GM20000 (cell line): Measurements from ENCODE around the gene ANKAR.

Source experiments
- DNase-seq: peaks from one replicate; pipeline ENCODE4 v3.0.0; 2012; ENCODE audit warnings: low spot score
- CTCF ChIP-seq: IDR thresholded peaks from 2 replicates; pipeline ENCODE4 v1.5.1; 2012; ENCODE audit warnings: mild to moderate bottlenecking, control low read depth; ENCODE audit errors: extremely low read depth, missing control alignments

Gene ANKAR, protein sequence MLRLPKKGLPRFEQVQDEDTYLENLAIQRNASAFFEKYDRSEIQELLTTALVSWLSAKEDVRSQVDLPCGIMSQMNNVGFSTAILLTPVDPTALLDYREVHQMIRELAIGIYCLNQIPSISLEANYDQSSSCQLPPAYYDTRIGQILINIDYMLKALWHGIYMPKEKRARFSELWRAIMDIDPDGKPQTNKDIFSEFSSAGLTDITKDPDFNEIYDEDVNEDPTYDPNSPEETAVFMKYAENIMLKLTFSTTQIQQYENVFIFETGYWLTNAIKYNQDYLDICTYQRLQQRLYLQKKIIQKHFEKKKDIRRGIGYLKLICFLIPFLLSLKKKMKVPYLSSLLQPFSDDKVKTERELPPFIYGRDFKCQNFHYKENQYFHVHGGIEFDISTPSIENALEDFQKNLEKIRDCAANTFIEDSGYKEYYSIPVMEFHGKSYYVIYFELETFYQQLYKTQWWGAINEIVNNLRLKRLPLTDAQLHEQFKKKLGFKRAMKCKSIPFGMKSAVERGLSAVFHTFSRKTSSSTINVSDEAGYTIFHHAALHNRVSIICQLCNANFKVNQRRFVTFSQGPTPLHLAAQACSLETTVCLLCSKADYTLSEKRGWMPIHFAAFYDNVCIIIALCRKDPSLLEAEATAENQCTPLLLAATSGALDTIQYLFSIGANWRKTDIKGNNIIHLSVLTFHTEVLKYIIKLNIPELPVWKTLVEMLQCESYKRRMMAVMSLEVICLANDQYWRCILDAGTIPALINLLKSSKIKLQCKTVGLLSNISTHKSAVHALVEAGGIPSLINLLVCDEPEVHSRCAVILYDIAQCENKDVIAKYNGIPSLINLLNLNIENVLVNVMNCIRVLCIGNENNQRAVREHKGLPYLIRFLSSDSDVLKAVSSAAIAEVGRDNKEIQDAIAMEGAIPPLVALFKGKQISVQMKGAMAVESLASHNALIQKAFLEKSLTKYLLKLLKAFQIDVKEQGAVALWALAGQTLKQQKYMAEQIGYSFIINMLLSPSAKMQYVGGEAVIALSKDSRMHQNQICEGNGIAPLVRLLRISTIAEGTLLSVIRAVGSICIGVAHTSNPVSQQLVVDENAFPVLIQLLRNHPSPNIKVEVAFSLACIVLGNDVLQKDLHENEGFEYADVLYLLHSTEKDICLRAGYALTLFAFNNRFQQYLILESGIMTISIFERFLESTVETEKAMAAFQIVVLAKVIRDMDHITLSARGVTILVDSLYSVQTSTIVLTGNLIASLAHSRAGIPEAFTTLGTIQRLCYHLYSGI (N-terminal part only)

GRCh38 chr2:189674374-189675112 is at the start of gene ANKAR:
ANKAR (plus strand) TSS chr2:189674670; CDS start chr2:189676491, 1,821 bp downstream.
- DNase-seq = peak; percentile 91
- TF ChIP-seq CTCF = peak; percentile 91

- TF ChIP-seq CTCF = no peak
- no peak for DNase-seq
Measured at GRCh38 chr2:189625636-189626035, 48.8 kb upstream of the ANKAR start.

DNA sequence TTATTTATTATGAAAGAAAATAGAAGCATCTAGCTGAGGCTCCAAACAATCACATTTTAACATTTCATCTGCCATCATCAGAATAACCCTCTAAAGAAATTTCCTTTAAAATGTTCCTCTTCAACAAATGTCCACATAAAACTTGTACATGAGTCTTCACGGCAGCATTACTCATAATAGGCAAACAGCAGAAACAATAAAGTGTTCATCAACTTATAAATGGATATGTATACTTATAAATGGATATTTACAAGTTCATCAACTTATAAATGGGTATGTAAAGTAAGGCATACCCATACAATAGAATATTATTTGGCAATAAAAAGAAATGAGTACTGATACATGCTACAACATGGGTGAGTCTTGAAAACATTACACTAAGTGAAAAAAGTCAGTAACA is 46.7 kb upstream of the ANKAR start:
- no peak for DNase-seq

DNA sequence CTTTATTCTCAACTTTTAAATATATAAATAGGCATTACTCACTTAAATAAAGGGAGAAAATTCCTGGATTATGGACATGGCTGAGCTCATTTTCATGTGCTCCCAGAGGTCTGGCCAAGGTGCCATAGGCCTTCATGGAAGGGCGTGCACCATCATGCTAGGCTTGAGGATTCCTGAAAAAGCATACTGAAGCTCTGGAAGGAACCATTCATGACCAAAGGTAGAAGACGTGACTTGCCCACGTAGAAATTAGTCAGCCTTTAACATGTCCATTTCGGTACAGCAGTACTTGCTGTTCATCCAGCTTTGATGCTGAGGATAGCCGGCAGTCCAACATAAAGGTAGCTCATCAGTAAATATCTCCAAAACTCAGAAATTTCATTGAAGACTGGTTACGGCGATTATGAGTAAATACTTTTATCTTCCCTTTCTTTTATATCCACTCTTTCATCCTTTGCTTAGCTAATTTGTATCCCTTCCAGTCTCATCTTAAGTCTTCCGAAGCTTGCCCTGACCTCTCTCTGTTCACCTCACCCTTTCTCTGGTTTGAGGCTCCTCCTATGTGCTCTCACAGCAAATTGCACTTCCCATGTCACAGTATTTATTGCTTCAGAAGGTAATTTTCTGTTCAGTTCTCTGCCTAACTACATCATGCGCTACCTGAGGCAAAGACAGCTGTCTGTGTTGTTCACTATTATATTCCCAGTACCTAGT is 45.5 kb upstream of the ANKAR start:
- DNase-seq = no peak
- no peak for TF ChIP-seq CTCF

More for the DNA sequence above, 46.7 kb upstream of the ANKAR start:
- no peak for TF ChIP-seq CTCF

GRCh38 chr2:189629531-189630453 is 44.7 kb upstream of the ANKAR start:
- no peak for DNase-seq

More at GRCh38 chr2:189629531-189630453, 44.7 kb upstream of the ANKAR start:
- TF ChIP-seq CTCF = no peak
